HUDEP-2 (cell line): ENCODE results near the gene S100A16.
"Not testable (repeated sequence)": the region's sequence is repeated elsewhere in the genome, so short reads cannot be mapped to it uniquely, and the experiment has no call there.

ENCODE experiments used
- DNase-seq, 76 experiments: peaks; one replicate each; lab custom pipeline; 2025; ENCODE audit not compliant: unreplicated experiment in 76 of 76; lab: John Stamatoyannopoulos, UW

S100A16 gene, protein sequence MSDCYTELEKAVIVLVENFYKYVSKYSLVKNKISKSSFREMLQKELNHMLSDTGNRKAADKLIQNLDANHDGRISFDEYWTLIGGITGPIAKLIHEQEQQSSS

DNA sequence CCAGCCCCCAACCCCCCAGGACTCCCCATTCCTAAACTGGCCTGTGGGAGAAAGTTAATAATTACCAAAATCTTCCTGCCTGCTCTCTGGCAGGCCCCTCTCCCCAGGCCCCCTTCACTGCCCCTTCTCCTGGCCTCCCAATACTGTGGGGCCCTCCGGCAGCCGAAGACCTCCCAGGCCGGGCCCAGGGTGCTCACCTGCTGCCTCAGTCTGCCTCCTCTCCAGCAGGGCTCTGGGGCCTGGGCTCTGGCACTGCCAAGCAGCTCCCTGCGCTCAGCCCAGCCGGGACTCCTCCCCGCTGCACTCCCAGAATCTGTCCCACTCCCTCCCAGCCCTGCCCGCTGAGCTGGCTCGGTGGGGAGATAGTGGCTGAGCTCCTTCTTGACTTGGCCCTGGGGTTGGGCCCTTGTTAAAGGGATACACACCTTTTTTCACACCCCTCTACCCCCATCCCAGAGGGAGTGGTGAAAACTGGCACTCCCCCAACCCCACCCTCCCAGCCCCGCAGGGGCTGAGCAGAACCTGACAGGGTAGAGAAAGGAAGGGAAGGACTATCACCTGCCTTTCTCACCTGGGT lies at the start of gene S100A16:
TSS of gene S100A16 (minus strand) at position 383 of the 577 bp plus-strand sequence. CDS start 4,986 bp downstream, outside the sequence.
- peak in 46 of 76 experiments; percentile 11 to 63 (median 35) for DNase-seq

DNA sequence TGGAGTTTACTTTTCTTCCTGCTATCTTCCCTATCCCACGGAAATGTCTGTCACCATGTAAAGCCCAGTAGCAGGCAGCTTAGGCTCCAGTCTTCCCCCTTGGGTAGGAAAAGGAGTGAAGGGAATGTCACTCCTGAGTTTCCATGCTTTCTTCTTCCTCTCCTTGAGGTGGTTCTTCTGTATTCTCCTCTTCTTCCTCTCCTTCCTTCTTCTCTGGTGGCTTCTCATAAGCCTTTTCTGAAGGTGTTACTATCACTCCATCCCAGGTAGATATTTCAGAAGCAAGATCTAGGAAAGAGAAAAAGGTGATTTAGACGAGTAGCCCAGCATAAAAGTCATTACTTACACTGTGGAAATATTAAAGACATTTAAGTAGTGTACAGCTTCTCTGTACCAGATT lies 49.3 kb upstream of the S100A16 start:
- DNase-seq = no peak

DNA sequence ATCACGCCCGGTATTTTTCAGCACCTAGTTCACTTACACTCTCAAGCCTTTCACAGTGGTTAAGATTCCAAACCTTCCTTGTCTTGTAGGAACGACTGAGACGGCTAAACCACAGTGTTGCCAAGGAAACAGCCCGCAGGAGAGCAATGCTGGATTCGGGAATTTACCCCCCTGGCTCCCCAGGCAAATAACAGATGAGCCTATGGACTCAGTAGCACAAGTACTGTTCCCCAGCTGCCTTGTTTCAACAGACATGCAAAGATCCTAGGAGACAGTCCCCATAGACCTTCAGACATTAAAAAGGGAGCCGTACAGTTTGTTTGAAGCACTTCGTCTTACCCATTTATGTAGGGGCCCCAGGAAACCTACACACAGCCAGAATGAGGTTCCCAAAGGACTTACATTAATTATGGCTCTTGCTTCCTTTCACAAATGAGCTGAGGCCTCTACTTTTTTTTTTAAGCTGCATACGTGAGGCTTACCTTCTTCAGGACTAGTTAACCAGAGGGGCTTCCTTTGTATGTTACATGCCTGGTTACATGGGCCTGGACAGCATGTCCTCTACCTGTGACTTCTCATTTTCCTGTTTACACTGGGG lies 48.3 kb upstream of the S100A16 start:
- DNase-seq = no peak

DNA sequence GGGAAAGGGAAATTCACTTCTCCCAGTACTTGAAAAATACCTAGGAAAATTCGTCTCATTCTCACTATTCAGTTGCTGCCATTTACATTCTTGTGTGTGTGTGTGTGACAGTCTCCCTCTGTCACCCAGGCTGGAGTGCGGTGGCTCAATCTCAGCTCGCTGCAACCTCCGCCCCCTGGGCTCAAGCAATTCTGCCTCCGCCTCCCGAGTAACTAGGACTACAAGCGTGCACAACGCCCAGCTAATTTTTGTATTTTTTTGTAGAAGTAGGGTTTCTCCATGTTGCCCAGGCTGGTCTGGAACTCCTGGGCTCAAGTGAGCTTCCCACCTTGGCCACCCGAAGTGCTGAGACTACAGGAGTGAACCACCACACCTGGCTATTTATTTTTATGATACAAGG lies 46.7 kb upstream of the S100A16 start:
- no peak for DNase-seq

DNA sequence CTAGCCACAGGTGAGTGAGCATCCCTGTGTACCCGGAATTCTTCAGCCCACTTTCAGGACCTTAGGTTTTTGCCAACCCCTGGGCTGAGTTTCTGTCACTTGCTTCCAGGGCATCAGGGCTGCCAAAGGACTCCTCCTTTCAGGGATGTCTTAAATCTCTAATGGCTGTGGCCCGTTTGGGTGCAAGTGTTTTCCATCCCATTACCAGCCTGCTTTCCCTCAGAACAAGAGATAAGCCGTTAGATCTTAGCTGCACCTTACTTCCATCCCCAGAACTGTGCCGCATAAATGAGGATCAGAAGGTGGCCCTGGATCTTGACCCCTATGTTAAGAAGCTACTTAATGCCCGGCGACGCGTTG lies 46.2 kb upstream of the S100A16 start:
- DNase-seq = peak in 1 of 76 experiments; percentile 42

DNA sequence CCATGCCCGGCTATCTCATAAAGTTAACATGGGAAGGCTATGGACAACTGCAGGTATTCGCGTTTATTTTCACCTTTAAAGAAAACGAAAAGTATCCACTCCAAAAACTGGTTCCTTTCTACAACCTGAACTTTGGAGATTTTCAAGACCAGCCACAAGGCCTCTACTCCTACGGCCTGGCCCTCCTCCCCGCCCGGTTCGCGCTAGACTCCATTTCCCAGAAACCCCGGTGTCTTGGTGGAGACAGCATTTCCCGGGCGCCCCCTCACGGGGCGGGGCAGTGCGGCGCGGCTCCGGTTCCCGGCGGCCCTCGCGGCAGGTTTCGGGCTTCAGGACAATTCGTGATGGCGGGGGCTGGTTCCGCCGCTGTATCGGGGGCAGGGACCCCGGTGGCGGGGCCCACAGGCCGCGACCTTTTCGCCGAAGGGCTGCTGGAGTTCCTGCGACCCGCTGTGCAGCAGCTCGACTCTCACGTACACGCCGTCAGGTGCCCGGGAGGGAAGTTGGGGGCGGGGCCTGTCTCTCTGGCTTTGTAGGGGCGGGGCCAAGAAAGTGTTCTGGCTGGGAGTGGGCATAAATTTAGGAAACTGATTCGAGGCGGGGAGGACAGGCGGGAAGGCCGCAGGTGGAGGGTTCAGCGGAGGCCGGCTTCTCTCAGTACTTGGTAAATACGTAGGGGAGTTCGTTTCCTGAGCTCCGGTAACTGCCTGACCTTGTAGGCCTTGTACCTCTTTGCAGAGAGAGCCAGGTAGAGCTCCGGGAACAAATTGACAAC lies 45.6 kb upstream of the S100A16 start, which contains the start of gene SNAPIN:
TSS of gene SNAPIN (plus strand) at position 304 of the 775 bp plus-strand sequence. CDS start at position 345, 41 bp downstream.
- DNase-seq = peak in 75 of 76 experiments; percentile 28 to 98 (median 83)

DNA sequence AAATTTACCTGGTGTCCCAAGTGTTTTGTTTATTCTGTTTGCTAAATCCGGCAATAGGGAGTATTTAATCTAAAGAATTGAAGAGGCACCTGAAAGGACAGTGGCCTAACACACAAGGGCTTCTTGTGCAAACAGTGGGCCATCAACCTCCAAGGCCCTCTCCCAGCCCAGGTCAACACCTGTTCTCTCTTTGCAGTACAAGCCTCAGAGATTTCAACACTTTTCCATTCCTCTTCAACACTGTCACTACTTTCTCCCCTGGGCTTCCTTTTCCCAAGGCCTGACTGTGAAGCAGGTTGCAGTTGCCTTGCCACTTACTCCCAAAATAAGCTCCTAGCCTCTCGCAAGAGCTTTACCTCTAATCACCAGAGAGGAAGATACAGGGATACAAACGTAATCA lies 42.4 kb upstream of the S100A16 start:
- DNase-seq = no peak

DNA sequence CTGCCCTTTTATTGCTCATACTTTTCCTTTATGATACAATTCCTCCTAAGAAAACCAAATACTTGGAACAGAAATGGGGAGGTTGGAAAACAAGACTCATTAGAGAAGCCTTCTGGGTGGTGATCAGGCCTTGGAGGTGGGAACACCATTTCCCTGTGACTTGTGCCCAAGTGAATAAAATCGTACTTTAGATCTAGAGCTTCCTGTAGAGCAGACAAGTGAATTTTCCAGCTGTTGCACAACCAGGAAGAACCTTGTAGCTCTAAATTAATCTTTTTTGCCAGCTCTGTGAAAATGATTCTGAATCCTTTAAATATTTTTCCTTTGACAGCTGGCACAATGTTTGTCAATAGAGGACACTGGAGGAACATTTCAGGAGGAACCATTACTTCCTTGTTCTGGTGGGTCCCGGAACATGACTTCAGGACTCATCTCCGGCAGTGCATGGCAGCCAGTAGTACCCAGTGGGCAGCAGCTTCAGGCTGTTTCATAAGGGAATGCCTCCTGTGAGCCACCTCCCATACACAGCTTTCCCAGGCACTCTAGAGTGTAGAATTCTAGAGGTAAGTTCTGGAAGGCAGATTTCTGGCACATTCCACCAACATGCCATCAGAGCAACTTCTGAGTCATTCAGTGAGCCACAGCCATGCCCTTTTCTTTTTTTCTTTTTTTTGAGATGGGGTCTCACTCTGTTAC lies 40.0 kb upstream of the S100A16 start:
- DNase-seq = no peak

DNA sequence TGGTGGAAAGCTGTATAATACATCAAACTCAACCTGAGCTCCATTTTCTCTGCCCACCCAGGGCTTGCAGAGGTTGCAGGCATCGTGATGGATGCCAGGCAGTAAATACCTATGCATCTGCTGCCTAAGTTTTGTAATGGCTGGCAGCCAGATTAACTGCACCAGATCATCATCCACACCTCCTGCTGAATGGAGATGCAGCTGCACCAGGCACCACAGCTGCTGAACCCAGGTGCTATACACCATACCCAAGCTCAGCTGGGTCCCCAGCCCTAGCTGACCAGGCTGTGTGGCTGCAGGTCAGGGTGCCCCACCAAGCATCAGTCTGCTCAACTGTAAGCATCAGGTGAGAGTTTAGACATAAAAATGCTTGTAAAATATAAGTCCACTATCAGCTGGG lies 38.8 kb upstream of the S100A16 start:
- no peak for DNase-seq

DNA sequence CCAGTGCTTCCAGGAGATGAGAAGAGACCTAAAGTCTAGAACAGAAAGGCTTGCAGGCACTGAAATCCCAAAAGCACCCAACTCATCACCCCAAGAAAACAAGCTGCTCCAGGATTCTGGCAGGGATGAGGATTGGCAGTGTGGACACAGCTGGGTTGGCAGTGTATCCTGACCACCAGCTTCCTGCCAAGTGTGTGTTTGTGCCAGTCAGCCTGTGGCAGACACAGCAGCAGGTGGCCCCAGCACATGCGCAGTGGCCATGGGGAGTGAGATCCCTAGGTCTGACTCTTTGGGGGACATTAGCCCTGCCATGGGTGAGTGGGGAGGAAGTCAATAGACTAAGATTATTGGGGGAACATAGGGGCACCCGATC lies 36.9 kb upstream of the S100A16 start:
- DNase-seq = peak in 2 of 76 experiments; percentile 18 to 20

DNA sequence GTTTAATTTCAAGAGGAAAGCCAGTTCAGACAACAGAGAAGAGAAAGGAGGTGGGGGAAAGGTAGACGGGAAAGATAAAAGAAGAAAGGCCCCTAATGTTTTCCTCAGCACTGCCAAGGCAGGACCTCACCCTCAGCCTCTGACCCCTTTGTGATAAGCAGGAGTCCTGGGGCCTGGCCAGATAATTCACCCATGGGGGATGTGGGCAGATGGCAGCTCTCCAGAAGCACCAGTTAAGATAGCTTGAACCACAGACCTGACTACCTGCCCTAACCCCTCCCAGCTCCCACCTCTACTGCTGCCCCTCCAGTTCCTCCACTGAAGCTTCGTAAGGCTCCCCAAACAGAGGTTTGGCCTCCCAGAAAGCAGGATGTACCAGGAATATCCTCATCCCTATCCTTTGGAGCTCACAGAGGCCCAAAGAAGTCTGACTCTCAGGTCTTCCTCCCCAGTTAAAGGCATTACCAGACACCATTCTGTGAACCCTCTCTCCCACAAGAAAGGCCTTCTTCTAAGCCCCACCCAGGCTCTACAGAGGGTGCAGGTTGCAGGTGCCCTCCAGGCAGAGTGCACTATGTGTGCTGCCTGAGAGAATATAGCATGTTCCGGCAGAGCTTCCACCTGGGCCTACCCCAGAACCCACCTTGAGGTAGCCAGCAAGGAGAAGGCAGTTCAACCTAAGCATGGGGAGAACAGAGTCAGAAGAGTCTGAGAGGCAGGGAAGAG lies 36.4 kb upstream of the S100A16 start:
- DNase-seq = peak in 72 of 76 experiments; percentile 7 to 83 (median 67)

DNA sequence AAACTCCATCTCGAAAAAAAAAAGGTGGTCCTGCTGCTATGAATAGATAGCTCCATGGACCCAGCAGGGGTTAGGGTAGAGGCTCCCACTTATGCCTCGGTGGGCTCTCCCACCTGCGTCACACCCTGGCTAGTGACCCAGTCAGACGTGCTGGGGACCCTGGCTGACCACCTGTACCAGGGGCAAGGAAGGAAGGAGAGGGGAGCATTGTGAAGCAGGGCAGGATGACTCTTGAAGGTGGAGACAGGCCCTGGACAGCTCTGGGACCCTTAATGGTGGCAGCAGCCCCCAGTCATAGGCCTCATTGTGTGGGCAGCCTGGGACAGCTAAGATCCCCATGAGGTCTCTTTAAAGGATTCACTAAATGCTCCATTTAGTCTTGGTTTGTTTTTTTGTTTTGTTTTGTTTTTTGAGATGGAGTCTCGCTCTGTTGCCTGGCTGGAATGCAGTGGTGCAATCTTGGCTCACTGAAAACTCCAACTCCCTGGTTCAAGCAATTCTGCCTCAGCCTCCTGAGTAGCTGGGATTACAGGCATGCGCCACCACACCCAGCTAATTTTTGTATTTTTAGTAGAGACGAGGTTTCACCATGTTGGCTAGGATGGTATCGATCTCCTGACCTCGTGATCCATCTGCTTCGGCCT lies 35.2 kb upstream of the S100A16 start:
- no peak for DNase-seq

DNA sequence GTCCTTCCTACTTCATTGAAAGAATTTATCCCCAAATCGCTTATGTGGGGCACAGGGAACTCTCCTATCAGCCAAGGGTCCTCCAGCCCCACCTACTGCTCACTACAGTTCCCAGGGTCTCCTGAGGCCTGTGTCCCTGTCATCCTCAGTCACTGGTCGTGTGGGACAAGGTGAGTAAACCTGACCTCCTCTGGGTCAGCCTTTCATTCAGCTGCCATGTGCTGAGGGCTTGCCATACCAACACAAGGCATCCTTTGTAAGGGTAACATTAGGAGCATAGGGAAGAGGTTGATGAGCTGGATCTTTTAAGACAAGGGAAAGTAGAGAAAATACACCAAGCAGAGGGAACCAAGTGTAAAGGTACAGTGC lies 34.4 kb upstream of the S100A16 start:
- no peak for DNase-seq

DNA sequence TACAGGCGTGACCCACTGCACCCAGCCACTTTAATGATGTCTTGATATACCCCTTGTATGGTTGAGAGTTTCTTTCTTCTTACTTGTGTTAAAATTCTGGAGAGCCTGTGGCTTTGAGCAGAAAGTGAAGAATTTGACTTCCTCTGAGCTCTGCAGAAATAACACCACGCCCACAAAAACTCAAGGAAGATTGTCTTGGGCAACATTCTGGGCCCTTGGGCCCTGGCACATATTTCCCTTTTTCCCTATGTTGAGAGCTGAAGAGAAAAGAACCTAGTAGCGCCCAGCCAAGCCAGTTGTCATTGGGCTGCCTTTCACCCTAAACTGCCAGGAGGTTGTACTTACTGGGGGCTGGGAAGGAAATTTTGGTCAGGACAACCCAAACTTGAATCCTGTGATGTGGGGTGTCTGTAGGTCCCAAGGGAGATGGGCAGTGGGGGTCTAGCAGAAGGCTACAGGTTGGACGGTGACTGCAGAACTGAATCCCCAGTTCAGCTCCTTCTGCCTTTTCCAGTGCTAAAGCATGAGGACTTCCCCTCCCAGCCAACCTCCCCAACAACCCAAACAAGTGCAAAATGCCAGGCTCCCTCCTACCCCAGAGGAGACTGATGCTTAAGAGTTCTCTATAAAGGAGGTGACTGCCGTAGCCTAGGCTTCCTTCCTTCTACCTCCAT lies 33.9 kb upstream of the S100A16 start:
- no peak for DNase-seq

DNA sequence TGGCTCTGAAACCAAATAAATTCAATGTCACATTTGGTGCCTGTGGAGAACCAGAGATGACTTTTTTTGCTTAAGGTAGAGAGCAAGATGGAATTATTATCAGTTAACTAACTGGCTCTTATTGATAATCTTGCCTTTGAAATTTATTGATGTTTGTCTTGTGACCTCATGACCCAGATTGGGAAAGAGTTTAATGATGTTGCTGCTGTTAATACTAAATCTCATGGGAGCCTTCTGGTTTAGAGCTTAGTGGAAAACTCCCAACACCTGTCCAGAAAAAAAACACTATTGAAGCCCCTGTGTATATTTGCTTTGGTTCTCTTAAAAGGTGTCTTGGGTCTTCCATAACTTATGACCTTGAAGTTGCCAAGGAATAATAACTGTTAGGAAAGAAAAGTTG lies 30.9 kb upstream of the S100A16 start:
- DNase-seq = no peak

DNA sequence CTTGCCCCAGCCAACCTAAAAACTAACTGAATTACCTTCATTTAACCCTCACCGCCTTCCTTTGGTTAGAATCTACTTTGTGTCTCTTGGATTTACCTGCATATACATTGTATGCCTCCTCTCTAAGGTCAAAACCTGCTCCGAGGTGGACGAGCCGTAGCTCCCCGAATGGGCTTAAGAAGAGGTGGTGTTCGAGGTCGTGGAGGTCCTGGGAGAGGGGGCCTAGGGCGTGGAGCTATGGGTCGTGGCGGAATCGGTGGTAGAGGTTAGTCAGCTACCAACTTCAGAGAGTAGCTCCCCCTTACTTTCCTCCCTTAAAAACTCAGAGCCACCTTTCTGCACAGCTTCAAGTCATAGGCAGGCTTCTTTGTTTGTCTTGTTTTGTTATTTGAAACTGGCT lies 30.2 kb upstream of the S100A16 start:
- no peak for DNase-seq

DNA sequence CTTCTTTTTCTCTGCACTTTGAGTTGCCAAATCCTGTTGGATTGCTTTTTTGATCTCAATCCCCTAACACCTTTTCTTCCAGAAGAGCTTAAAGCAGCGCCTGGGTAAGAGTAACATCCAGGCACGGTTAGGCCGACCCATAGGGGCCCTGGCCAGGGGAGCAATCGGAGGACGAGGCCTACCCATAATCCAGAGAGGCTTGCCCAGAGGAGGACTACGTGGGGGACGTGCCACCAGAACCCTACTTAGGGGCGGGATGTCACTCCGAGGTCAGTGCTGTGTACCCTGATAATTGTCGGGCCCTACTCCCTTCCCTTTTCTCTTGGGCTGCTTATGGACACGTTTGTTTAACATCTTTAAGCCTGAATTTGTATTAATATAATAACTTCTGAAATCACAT lies 29.2 kb upstream of the S100A16 start:
- no peak for DNase-seq

DNA sequence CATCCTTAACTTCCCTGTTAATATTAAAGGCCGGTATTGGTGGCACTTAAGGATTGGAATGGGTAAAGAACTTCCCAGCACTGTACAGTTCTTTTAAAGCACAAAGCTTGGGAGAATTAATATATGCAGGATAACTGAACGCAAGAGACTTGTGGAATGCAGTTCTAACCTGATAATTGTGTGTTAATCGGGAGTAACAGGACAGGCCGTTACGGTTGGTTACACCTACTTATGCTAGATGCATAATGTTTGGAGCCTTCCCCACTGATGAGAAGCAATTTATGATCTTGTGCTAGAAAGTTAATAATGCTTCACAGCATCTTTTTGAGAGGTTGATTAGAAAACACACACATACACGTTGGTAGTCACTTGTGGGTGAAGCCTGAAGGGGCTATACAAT lies 27.9 kb upstream of the S100A16 start:
- DNase-seq = no peak

DNA sequence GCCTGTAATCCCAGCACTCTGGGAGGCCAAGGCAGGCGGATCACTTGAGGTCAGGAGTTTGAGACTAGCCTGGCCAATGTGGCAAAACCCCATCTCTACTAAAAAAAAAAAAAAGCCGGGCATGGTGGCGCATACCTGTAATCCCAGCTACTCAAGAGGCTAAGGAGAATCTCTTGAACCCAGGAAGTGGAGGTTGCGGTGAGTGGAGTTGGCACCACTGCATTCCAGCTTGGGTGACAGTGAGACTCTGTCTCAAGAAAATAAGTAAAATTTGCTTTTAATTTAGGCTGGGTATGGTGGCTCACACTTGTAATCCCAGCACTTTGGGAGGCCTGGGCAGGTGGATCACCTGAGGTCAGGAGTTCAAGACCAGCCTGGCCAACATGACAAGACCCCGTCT lies 27.3 kb upstream of the S100A16 start:
- not testable (repeated sequence) for DNase-seq
